ACHN (cell line): Measurements from ENCODE around the gene HOXA9.
A peak's percentile ranks its signal among the peaks of the same experiment; 100 is the strongest.

Experiments used
- DNase-seq: peaks from one replicate; pipeline ENCODE4 v3.0.0-alpha.2; 2015
- in situ Hi-C: cut with HindIII; loops from 2 replicates; pipeline ENCODE4 v1.10.0; 2017; ENCODE audit warnings: low sequenced_read_pairs, low pct_ligation_motif_present, low pct_unique_long_range_greater_than_20kb

The HOXA9 gene

GRCh38 chr7:27170426-27171324 is 5.3 kb upstream of the HOXA9 start:
- DNase-seq: peak; percentile 25
- in situ Hi-C loops: no loop called here

- in situ Hi-C loops: loop anchor here (10.0 kb wide), 1 partner anchor 785 kb away; no protein-coding TSS in a partner anchor
- peak; percentile 73 for DNase-seq
These were observed 4.5 kb upstream of the HOXA9 start for GRCh38 chr7:27169658-27170425.

- DNase-seq: peak; percentile 82
- in situ Hi-C loops: loop anchor here (10.0 kb wide), 1 partner anchor 784 kb away; no protein-coding TSS in a partner anchor
These were observed 3.1 kb upstream of the HOXA9 start for GRCh38 chr7:27168265-27168947.

GRCh38 chr7:27167916-27168264 is 2.6 kb upstream of the HOXA9 start:
- peak; percentile 51 for DNase-seq
- in situ Hi-C loops: loop anchor here (10.0 kb wide), 1 partner anchor 783 kb away; no protein-coding TSS in a partner anchor

- peak; percentile 92 for DNase-seq
These were observed 1.5 kb upstream of the HOXA9 start for GRCh38 chr7:27166531-27167505.

GRCh38 chr7:27165996-27166530 is 726 bp upstream of the HOXA9 start:
- in situ Hi-C loops: loop anchor here (10.0 kb wide), 1 partner anchor 781 kb away; no protein-coding TSS in a partner anchor
- DNase-seq: peak; percentile 59

More at GRCh38 chr7:27166531-27167505, 1.5 kb upstream of the HOXA9 start:
- in situ Hi-C loops: loop anchor here (10.0 kb wide), 1 partner anchor 782 kb away; no protein-coding TSS in a partner anchor

- in situ Hi-C loops: loop anchor here (10.0 kb wide), 1 partner anchor 780 kb away; no protein-coding TSS in a partner anchor
- DNase-seq: peak; percentile 61
These were observed 809 bp downstream of the HOXA9 start for GRCh38 chr7:27164367-27165088.

- in situ Hi-C loops: loop anchor here (10.0 kb wide), 1 partner anchor 779 kb away; no protein-coding TSS in a partner anchor
- DNase-seq: peak; percentile 35
These were observed 1.3 kb downstream of the HOXA9 start for GRCh38 chr7:27164045-27164366.

- in situ Hi-C loops: loop anchor here (10.0 kb wide), 1 partner anchor 779 kb away; no protein-coding TSS in a partner anchor
- DNase-seq: peak; percentile 46
These were observed 1.9 kb downstream of the HOXA9 start for GRCh38 chr7:27163288-27164044.

- peak; percentile 25 for DNase-seq
These were observed 2.6 kb downstream of the HOXA9 start for GRCh38 chr7:27162561-27163287.

GRCh38 chr7:27161721-27162560 is 3.4 kb downstream of the HOXA9 start:
- in situ Hi-C loops: loop anchor here (10.0 kb wide), 1 partner anchor 777 kb away; no protein-coding TSS in a partner anchor
- DNase-seq: peak; percentile 51

More at GRCh38 chr7:27162561-27163287, 2.6 kb downstream of the HOXA9 start:
- in situ Hi-C loops: loop anchor here (10.0 kb wide), 1 partner anchor 778 kb away; no protein-coding TSS in a partner anchor

- in situ Hi-C loops: loop anchor here (10.0 kb wide), 1 partner anchor 776 kb away; no protein-coding TSS in a partner anchor
- DNase-seq: peak; percentile 62
These were observed 4.1 kb downstream of the HOXA9 start for GRCh38 chr7:27161214-27161720.

GRCh38 chr7:27160546-27161213 is 4.7 kb downstream of the HOXA9 start:
- DNase-seq: peak; percentile 91
- in situ Hi-C loops: loop anchor here (10.0 kb wide), 1 partner anchor 776 kb away; no protein-coding TSS in a partner anchor
